Measurements from ENCODE around the gene MYO5C.

Gene MYO5C

GRCh38 chr15:52146261-52146660 lies 149.3 kb downstream of the MYO5C start:
- H3K36me3 Mint-ChIP-seq, result peaks cover 41% of the 10 kb centered on the region
- no peak overlapping the region for H3K27ac Mint-ChIP-seq
- no peak for DNase-seq (ENCODE audit: low spot score in 2 of 2)

GRCh38 chr15:52144656-52145178 lies 150.9 kb downstream of the MYO5C start:
- Mint-ChIP-seq H3K9me3 (no peaks in the 10 kb centered on the region), H3K36me3 (peaks cover 48% of the 10 kb centered on the region), H3K27ac (no peak overlapping the region)

More at GRCh38 chr15:52146261-52146660, 149.3 kb downstream of the MYO5C start:
- Mint-ChIP-seq H3K27me3 (no peaks in the 10 kb centered on the region), H3K4me1 (peaks cover 2% of the 10 kb centered on the region), H3K9me3 (no peaks in the 10 kb centered on the region), H3K4me3 (no peak overlapping the region)
- ATAC-seq (ENCODE audit: low read depth), result no peak

GRCh38 chr15:52143873-52144272 lies 151.7 kb downstream of the MYO5C start:
- ATAC-seq (ENCODE audit: low read depth) (no peak), DNase-seq (ENCODE audit: low spot score in 2 of 2) (no peak)
- H3K27ac Mint-ChIP-seq, result no peak overlapping the region
- H3K27me3 Mint-ChIP-seq, result no peaks in the 10 kb centered on the region
- H3K4me1 Mint-ChIP-seq, result peaks cover 5% of the 10 kb centered on the region
- H3K9me3 Mint-ChIP-seq, result no peaks in the 10 kb centered on the region
- no peak overlapping the region for H3K4me3 Mint-ChIP-seq
- peaks cover 44% of the 10 kb centered on the region for H3K36me3 Mint-ChIP-seq

More at GRCh38 chr15:52144656-52145178, 150.9 kb downstream of the MYO5C start:
- H3K27me3 Mint-ChIP-seq, result no peaks in the 10 kb centered on the region
- DNase-seq (ENCODE audit: low spot score in 2 of 2) (no peak), ATAC-seq (ENCODE audit: low read depth) (no peak)
- H3K4me1 Mint-ChIP-seq, result peaks cover 3% of the 10 kb centered on the region
- H3K4me3 Mint-ChIP-seq, result no peak overlapping the region

Measured in memory B cell (primary cell).